ENCODE results near the gene ASTN2. TPM values are rescaled to one million over a fixed set of nuclear protein-coding genes. Genes with fewer than 3 reads are reported as not detected.
"Not testable (repeated sequence)": the region's sequence is repeated elsewhere in the genome, so short reads cannot be mapped to it uniquely, and the experiment has no call there.

ASTN2 gene
- total RNA-seq, 2 donors from 2014 or later = 3.7 to 4.8 TPM

- Mint-ChIP-seq H3K27ac (no peak overlapping the region), H3K4me3 (no peak overlapping the region), H3K36me3 (ENCODE audit: low read depth) (no peaks in the 10 kb centered on the region), H3K27me3 (peaks cover 3% of the 10 kb centered on the region), H3K4me1 (no peaks in the 10 kb centered on the region)
- ATAC-seq (no peak), DNase-seq (no peak)
- H3K9me3 ChIP-seq (ENCODE audit: control insufficient read depth, low read length, poor library complexity, severe bottlenecking) = no peaks in the 10 kb centered on the region
Observed at GRCh38 chr9:116868201-116868600, 546.7 kb downstream of the ASTN2 start.

- Mint-ChIP-seq H3K4me1 (no peaks in the 10 kb centered on the region), H3K36me3 (ENCODE audit: low read depth) (no peaks in the 10 kb centered on the region), H3K27ac (no peak overlapping the region), H3K4me3 (no peak overlapping the region), H3K27me3 (peaks cover 21% of the 10 kb centered on the region)
- no peak for ATAC-seq
- no peaks in the 10 kb centered on the region for H3K9me3 ChIP-seq (ENCODE audit: control insufficient read depth, low read length, poor library complexity, severe bottlenecking)
- DNase-seq = no peak
Observed at GRCh38 chr9:116861321-116861720, 553.5 kb downstream of the ASTN2 start.

- no peaks in the 10 kb centered on the region for H3K9me3 ChIP-seq (ENCODE audit: control insufficient read depth, low read length, poor library complexity, severe bottlenecking)
- Mint-ChIP-seq H3K27ac (no peak overlapping the region), H3K4me3 (no peak overlapping the region), H3K27me3 (peaks cover 21% of the 10 kb centered on the region), H3K36me3 (ENCODE audit: low read depth) (no peaks in the 10 kb centered on the region), H3K4me1 (no peaks in the 10 kb centered on the region)
- ATAC-seq (no peak), DNase-seq (no peak)
Observed at GRCh38 chr9:116860509-116861120, 554.2 kb downstream of the ASTN2 start.

- no peaks in the 10 kb centered on the region for H3K9me3 ChIP-seq (ENCODE audit: control insufficient read depth, low read length, poor library complexity, severe bottlenecking)
- H3K27me3 Mint-ChIP-seq = peaks cover 21% of the 10 kb centered on the region
- no peak overlapping the region for H3K4me3 Mint-ChIP-seq
- ATAC-seq (no peak), DNase-seq (no peak)
- no peaks in the 10 kb centered on the region for H3K36me3 Mint-ChIP-seq (ENCODE audit: low read depth)
- H3K27ac Mint-ChIP-seq = no peak overlapping the region
- H3K4me1 Mint-ChIP-seq = no peaks in the 10 kb centered on the region
Observed at GRCh38 chr9:116859763-116860162, 555.1 kb downstream of the ASTN2 start.

- Mint-ChIP-seq H3K27ac (no peak overlapping the region), H3K27me3 (peaks cover 15% of the 10 kb centered on the region), H3K36me3 (ENCODE audit: low read depth) (no peaks in the 10 kb centered on the region), H3K4me1 (no peaks in the 10 kb centered on the region), H3K4me3 (no peak overlapping the region)
- no peaks in the 10 kb centered on the region for H3K9me3 ChIP-seq (ENCODE audit: control insufficient read depth, low read length, poor library complexity, severe bottlenecking)
- DNase-seq (no peak), ATAC-seq (no peak)
Observed at GRCh38 chr9:116857321-116857720, 557.5 kb downstream of the ASTN2 start.

- DNase-seq (no peak), ATAC-seq (no peak)
- Mint-ChIP-seq H3K27me3 (peaks cover 11% of the 10 kb centered on the region), H3K36me3 (ENCODE audit: low read depth) (no peaks in the 10 kb centered on the region), H3K27ac (no peak overlapping the region), H3K4me1 (no peaks in the 10 kb centered on the region), H3K4me3 (no peak overlapping the region)
- H3K9me3 ChIP-seq (ENCODE audit: control insufficient read depth, low read length, poor library complexity, severe bottlenecking) = no peaks in the 10 kb centered on the region
Observed at GRCh38 chr9:116855881-116856662, 558.8 kb downstream of the ASTN2 start.

- H3K27ac Mint-ChIP-seq = no peak overlapping the region
- no peaks in the 10 kb centered on the region for H3K4me1 Mint-ChIP-seq
- ATAC-seq = no peak
- H3K36me3 Mint-ChIP-seq (ENCODE audit: low read depth) = no peaks in the 10 kb centered on the region
- DNase-seq = no peak
- H3K27me3 Mint-ChIP-seq = no peaks in the 10 kb centered on the region
- H3K4me3 Mint-ChIP-seq = no peak overlapping the region
- no peaks in the 10 kb centered on the region for H3K9me3 ChIP-seq (ENCODE audit: control insufficient read depth, low read length, poor library complexity, severe bottlenecking)
Observed at GRCh38 chr9:116849721-116850120, 565.1 kb downstream of the ASTN2 start.

GRCh38 chr9:116844621-116845020 lies 570.2 kb downstream of the ASTN2 start:
- Mint-ChIP-seq H3K4me3 (no peak overlapping the region), H3K27me3 (no peaks in the 10 kb centered on the region), H3K36me3 (ENCODE audit: low read depth) (no peaks in the 10 kb centered on the region), H3K4me1 (no peaks in the 10 kb centered on the region), H3K27ac (no peak overlapping the region)
- no peak for ATAC-seq
- H3K9me3 ChIP-seq (ENCODE audit: control insufficient read depth, low read length, poor library complexity, severe bottlenecking) = no peaks in the 10 kb centered on the region
- no peak for DNase-seq

- no peak overlapping the region for H3K27ac Mint-ChIP-seq
- H3K27me3 Mint-ChIP-seq = no peaks in the 10 kb centered on the region
- H3K9me3 ChIP-seq (ENCODE audit: control insufficient read depth, low read length, poor library complexity, severe bottlenecking) = no peaks in the 10 kb centered on the region
- no peak overlapping the region for H3K4me3 Mint-ChIP-seq
- no peaks in the 10 kb centered on the region for H3K4me1 Mint-ChIP-seq
- ATAC-seq (no peak), DNase-seq (no peak)
- no peaks in the 10 kb centered on the region for H3K36me3 Mint-ChIP-seq (ENCODE audit: low read depth)
Observed at GRCh38 chr9:116843863-116844620, 570.8 kb downstream of the ASTN2 start.

- no peaks in the 10 kb centered on the region for H3K36me3 Mint-ChIP-seq (ENCODE audit: low read depth)
- no peak for ATAC-seq
- H3K27ac Mint-ChIP-seq = no peak overlapping the region
- no peak overlapping the region for H3K4me3 Mint-ChIP-seq
- no peaks in the 10 kb centered on the region for H3K4me1 Mint-ChIP-seq
- H3K27me3 Mint-ChIP-seq = no peaks in the 10 kb centered on the region
- H3K9me3 ChIP-seq (ENCODE audit: control insufficient read depth, low read length, poor library complexity, severe bottlenecking) = no peaks in the 10 kb centered on the region
- no peak for DNase-seq
Observed at GRCh38 chr9:116842658-116843057, 572.2 kb downstream of the ASTN2 start.

- ATAC-seq; H3K27ac Mint-ChIP-seq; H3K9me3 ChIP-seq (ENCODE audit: control insufficient read depth, low read length, poor library complexity, severe bottlenecking); DNase-seq; H3K4me3 Mint-ChIP-seq; H3K36me3 Mint-ChIP-seq (ENCODE audit: low read depth); H3K4me1 Mint-ChIP-seq: not testable (repeated sequence)
- peaks cover 21% of the 10 kb centered on the region for H3K27me3 Mint-ChIP-seq
Observed at GRCh38 chr9:116838468-116838867, 576.4 kb downstream of the ASTN2 start.

GRCh38 chr9:116837018-116837989 lies 577.6 kb downstream of the ASTN2 start:
- DNase-seq = no peak
- Mint-ChIP-seq H3K4me3 (no peak overlapping the region), H3K27ac (no peak overlapping the region), H3K4me1 (no peaks in the 10 kb centered on the region), H3K36me3 (ENCODE audit: low read depth) (no peaks in the 10 kb centered on the region), H3K27me3 (peaks cover 21% of the 10 kb centered on the region)
- ATAC-seq = no peak
- no peaks in the 10 kb centered on the region for H3K9me3 ChIP-seq (ENCODE audit: control insufficient read depth, low read length, poor library complexity, severe bottlenecking)
